Liver (tissue), 9 donors: ENCODE data around the gene FAM13B. TPM values are rescaled to one million over a fixed set of nuclear protein-coding genes. Genes with fewer than 3 reads are reported as not detected.

ENCODE experiments used
- DNase-seq: peaks from one replicate; pipeline ENCODE4 v3.0.0-alpha.2; 2017; ENCODE audit warnings: low spot score
- H3K27ac ChIP-seq, 2 donors: one replicate each; pipeline ENCODE4 v1.7.0; 2013; ENCODE audit warnings: inconsistent platforms in 2 of 2, low read length in 2 of 2, control low read depth in 1 of 2, low read depth in 1 of 2, mild to moderate bottlenecking in 1 of 2
- H3K27me3 ChIP-seq, 4 donors: one replicate each; pipeline versions ENCODE4 v1.6.1 to v1.7.0; 2013; ENCODE audit warnings: low read length in 3 of 4, inconsistent platforms in 1 of 4, mild to moderate bottlenecking in 1 of 4, moderate library complexity in 1 of 4; ENCODE audit not compliant: control insufficient read depth in 4 of 4, insufficient read depth in 4 of 4
- H3K36me3 ChIP-seq, 4 donors: one replicate each; pipeline versions ENCODE4 v1.6.1 to v1.7.0; 2013; ENCODE audit warnings: low read length in 3 of 4, mild to moderate bottlenecking in 3 of 4, low read depth in 1 of 4, moderate library complexity in 1 of 4; ENCODE audit not compliant: control insufficient read depth in 4 of 4, insufficient read depth in 3 of 4
- H3K4me1 ChIP-seq, 4 donors: one replicate each; pipeline versions ENCODE4 v1.6.1 to v1.7.0; 2013; ENCODE audit warnings: low read length in 3 of 4, mild to moderate bottlenecking in 3 of 4, moderate library complexity in 1 of 4; ENCODE audit not compliant: control insufficient read depth in 4 of 4, insufficient read depth in 4 of 4
- H3K4me3 ChIP-seq, 3 donors: one replicate each; pipeline versions ENCODE4 v1.6.1 to v1.7.0; 2013; ENCODE audit warnings: low read length in 3 of 3, control low read depth in 1 of 3, low read depth in 1 of 3, mild to moderate bottlenecking in 1 of 3
- H3K9ac ChIP-seq, 2 donors: one replicate each; pipeline ENCODE4 v1.7.0; 2013; ENCODE audit warnings: low read length in 2 of 2, mild to moderate bottlenecking in 2 of 2, moderate library complexity in 2 of 2, control low read depth in 1 of 2, low read depth in 1 of 2
- H3K9me3 ChIP-seq, 4 donors: one replicate each; pipeline versions ENCODE4 v1.6.1 to v1.7.0; 2013; ENCODE audit warnings: low read length in 3 of 4; ENCODE audit not compliant: control insufficient read depth in 4 of 4
- EGR1 ChIP-seq, 2 donors: IDR thresholded peaks; 2 replicates each; pipeline ENCODE4 v1.6.1; 2016 to 2018; ENCODE audit warnings: antibody characterized with exemption in 2 of 2, low read depth in 2 of 2
- FOXA2 ChIP-seq: IDR thresholded peaks from 2 replicates; pipeline ENCODE4 v1.6.1; 2016; ENCODE audit warnings: antibody characterized with exemption
- GABPA ChIP-seq, 2 donors: IDR thresholded peaks in 1 of 2; conservative IDR thresholded peaks in 1 of 2; 2 replicates each; pipeline ENCODE4 v1.6.1; 2016; ENCODE audit warnings: antibody characterized with exemption in 2 of 2, mild to moderate bottlenecking in 1 of 2, moderate library complexity in 1 of 2
- HNF4A ChIP-seq, 2 donors: conservative IDR thresholded peaks; 2 replicates each; pipeline ENCODE4 v1.6.1; 2016; ENCODE audit warnings: antibody characterized with exemption in 2 of 2, mild to moderate bottlenecking in 2 of 2
- HNF4G ChIP-seq: IDR thresholded peaks from 2 replicates; pipeline ENCODE4 v1.6.1; 2016; ENCODE audit warnings: antibody characterized with exemption
- NR2F2 ChIP-seq: IDR thresholded peaks from 2 replicates; pipeline ENCODE4 v1.6.1; 2016; ENCODE audit warnings: antibody characterized with exemption
- RAD21 ChIP-seq, 2 donors: IDR thresholded peaks; 2 replicates each; pipeline ENCODE4 v1.6.1; 2016; ENCODE audit warnings: antibody characterized with exemption in 2 of 2, mild to moderate bottlenecking in 2 of 2
- RXRA ChIP-seq, 2 donors: IDR thresholded peaks; 2 replicates each; pipeline ENCODE4 v1.6.1; 2017 to 2018; ENCODE audit warnings: antibody characterized with exemption in 2 of 2, mild to moderate bottlenecking in 1 of 2
- SP1 ChIP-seq: IDR thresholded peaks from 2 replicates; pipeline ENCODE4 v1.6.1; 2018; ENCODE audit warnings: antibody characterized with exemption, mild to moderate bottlenecking
- TAF1 ChIP-seq: conservative IDR thresholded peaks from 2 replicates; pipeline ENCODE4 v1.6.1; 2016; ENCODE audit warnings: antibody characterized with exemption, mild to moderate bottlenecking
- YY1 ChIP-seq: IDR thresholded peaks from 2 replicates; pipeline ENCODE4 v1.6.1; 2016; ENCODE audit warnings: antibody characterized with exemption, mild to moderate bottlenecking
- WGBS: extraction: QIAGEN DNeasy Blood & Tissue Kit; methylation state at CpG from one replicate; pipeline ENCODE4 v1.1.7; 2013; 5-methylcytosine and 5-hydroxymethylcytosine counted together
- polyA plus RNA-seq, 2 donors: library from polyadenylated mRNA; stranded (reverse) in 1 of 2; unstranded in 1 of 2; fragments of 200-250 nt in 1 of 2; fragments of >200 nt in 1 of 2; fragmentation: Nextera tagmentation in 1 of 2; extraction: Ambion mirVana in 1 of 2; gene quantifications; one replicate each; pipeline versions ENCODE4 v1.2.1 to v1.2.3, GENCODE V29; 2013 to 2015
- total RNA-seq, 2 donors: library from RNA; depleted of rRNA; stranded (reverse); fragments of >200 nt; gene quantifications; one replicate each; pipeline ENCODE4 v1.2.3, GENCODE V29; 2014
- TF ChIP-seq, protein P1 (sequence below): IDR thresholded peaks from 2 replicates; pipeline ENCODE4 v1.6.1; 2016; ENCODE audit warnings: antibody characterized with exemption
- TF ChIP-seq, protein P2 (sequence below): fragments of 150-350 bp; IDR thresholded peaks from 2 replicates; pipeline ENCODE4 v1.5.1; 2017; ENCODE audit warnings: improper control_type of control experiment, low read depth, low read length; ENCODE audit not compliant: missing input control
- TF ChIP-seq, protein P3 (sequence below): IDR thresholded peaks from 2 replicates; pipeline ENCODE4 v1.6.1; 2016; ENCODE audit warnings: antibody characterized with exemption
- TF ChIP-seq, protein P4 (sequence below): IDR thresholded peaks from 2 replicates; pipeline ENCODE4 v1.6.1; 2016; ENCODE audit warnings: antibody characterized with exemption, mild to moderate bottlenecking
- TF ChIP-seq, protein P5 (sequence below): IDR thresholded peaks from 2 replicates; pipeline ENCODE4 v1.6.1; 2016; ENCODE audit warnings: antibody characterized with exemption
- donor health status: healthy.
- donor health status: healthy.
- donor health status: healthy.
- donor health status: healthy.
- donor health status: healthy.

Gene FAM13B
- total and polyA plus RNA-seq, 4 donors, result 4.3 to 19.0 (median 10.8) TPM

DNA sequence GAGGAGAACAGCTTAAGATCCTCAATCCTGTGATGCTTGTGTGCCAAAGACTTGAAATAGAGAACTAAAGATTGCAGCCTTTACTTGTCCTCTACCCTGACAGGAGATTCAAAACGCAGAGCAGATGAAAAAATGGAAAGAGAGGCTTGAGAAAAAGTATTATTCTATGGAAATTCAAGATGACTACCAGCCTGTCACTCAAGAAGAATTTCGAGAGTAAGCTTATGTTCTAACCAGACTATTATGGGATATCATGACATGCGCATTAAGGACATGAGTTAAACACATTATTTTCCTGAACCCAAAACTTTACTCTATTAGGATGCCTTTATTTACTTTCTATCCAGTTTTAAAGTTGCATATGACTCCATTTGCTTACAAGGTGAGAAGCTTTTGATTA lies 97.2 kb downstream of the FAM13B start:
- Histone ChIP-seq H3K4me1 (no peaks in the 10 kb centered on the region), H3K27ac (no peak overlapping the region), H3K9ac (no peak overlapping the region), H3K36me3 (peaks cover 4 to 32% (median 19%) of the 10 kb centered on the region in 4 donors), H3K4me3 (no peak overlapping the region), H3K9me3 (no peaks in the 10 kb centered on the region), H3K27me3 (no peaks in the 10 kb centered on the region)
- WGBS, result 87% methylated on average over 3 of the region's 3 CpGs
- DNase-seq, result no peak
- TF ChIP-seq, protein P1, sequence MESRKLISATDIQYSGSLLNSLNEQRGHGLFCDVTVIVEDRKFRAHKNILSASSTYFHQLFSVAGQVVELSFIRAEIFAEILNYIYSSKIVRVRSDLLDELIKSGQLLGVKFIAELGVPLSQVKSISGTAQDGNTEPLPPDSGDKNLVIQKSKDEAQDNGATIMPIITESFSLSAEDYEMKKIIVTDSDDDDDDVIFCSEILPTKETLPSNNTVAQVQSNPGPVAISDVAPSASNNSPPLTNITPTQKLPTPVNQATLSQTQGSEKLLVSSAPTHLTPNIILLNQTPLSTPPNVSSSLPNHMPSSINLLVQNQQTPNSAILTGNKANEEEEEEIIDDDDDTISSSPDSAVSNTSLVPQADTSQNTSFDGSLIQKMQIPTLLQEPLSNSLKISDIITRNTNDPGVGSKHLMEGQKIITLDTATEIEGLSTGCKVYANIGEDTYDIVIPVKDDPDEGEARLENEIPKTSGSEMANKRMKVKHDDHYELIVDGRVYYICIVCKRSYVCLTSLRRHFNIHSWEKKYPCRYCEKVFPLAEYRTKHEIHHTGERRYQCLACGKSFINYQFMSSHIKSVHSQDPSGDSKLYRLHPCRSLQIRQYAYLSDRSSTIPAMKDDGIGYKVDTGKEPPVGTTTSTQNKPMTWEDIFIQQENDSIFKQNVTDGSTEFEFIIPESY, result no peak
- TF ChIP-seq, protein P2, sequence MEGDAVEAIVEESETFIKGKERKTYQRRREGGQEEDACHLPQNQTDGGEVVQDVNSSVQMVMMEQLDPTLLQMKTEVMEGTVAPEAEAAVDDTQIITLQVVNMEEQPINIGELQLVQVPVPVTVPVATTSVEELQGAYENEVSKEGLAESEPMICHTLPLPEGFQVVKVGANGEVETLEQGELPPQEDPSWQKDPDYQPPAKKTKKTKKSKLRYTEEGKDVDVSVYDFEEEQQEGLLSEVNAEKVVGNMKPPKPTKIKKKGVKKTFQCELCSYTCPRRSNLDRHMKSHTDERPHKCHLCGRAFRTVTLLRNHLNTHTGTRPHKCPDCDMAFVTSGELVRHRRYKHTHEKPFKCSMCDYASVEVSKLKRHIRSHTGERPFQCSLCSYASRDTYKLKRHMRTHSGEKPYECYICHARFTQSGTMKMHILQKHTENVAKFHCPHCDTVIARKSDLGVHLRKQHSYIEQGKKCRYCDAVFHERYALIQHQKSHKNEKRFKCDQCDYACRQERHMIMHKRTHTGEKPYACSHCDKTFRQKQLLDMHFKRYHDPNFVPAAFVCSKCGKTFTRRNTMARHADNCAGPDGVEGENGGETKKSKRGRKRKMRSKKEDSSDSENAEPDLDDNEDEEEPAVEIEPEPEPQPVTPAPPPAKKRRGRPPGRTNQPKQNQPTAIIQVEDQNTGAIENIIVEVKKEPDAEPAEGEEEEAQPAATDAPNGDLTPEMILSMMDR, result no peak
- TF ChIP-seq TAF1 (no peak), EGR1 (IDR thresholded peaks at IDR 0.05; ENCODE audit: low read depth in 2 of 2) (no peak), YY1 (no peak), RAD21 (IDR thresholded peaks at IDR 0.05) (no peak), FOXA2 (no peak), SP1 (no peak), RXRA (IDR thresholded peaks at IDR 0.05) (no peak), HNF4G (no peak), GABPA (IDR thresholded peaks at IDR 0.05 in 1 of 2, conservative IDR thresholded peaks at IDR 0.05 in 1 of 2) (no peak), HNF4A (conservative IDR thresholded peaks at IDR 0.05) (no peak)
- TF ChIP-seq, protein P3, sequence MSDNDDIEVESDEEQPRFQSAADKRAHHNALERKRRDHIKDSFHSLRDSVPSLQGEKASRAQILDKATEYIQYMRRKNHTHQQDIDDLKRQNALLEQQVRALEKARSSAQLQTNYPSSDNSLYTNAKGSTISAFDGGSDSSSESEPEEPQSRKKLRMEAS, result no peak
- TF ChIP-seq, protein P4, sequence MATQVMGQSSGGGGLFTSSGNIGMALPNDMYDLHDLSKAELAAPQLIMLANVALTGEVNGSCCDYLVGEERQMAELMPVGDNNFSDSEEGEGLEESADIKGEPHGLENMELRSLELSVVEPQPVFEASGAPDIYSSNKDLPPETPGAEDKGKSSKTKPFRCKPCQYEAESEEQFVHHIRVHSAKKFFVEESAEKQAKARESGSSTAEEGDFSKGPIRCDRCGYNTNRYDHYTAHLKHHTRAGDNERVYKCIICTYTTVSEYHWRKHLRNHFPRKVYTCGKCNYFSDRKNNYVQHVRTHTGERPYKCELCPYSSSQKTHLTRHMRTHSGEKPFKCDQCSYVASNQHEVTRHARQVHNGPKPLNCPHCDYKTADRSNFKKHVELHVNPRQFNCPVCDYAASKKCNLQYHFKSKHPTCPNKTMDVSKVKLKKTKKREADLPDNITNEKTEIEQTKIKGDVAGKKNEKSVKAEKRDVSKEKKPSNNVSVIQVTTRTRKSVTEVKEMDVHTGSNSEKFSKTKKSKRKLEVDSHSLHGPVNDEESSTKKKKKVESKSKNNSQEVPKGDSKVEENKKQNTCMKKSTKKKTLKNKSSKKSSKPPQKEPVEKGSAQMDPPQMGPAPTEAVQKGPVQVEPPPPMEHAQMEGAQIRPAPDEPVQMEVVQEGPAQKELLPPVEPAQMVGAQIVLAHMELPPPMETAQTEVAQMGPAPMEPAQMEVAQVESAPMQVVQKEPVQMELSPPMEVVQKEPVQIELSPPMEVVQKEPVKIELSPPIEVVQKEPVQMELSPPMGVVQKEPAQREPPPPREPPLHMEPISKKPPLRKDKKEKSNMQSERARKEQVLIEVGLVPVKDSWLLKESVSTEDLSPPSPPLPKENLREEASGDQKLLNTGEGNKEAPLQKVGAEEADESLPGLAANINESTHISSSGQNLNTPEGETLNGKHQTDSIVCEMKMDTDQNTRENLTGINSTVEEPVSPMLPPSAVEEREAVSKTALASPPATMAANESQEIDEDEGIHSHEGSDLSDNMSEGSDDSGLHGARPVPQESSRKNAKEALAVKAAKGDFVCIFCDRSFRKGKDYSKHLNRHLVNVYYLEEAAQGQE, result no peak
- TF ChIP-seq, protein P5, sequence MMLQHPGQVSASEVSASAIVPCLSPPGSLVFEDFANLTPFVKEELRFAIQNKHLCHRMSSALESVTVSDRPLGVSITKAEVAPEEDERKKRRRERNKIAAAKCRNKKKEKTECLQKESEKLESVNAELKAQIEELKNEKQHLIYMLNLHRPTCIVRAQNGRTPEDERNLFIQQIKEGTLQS, result no peak

DNA sequence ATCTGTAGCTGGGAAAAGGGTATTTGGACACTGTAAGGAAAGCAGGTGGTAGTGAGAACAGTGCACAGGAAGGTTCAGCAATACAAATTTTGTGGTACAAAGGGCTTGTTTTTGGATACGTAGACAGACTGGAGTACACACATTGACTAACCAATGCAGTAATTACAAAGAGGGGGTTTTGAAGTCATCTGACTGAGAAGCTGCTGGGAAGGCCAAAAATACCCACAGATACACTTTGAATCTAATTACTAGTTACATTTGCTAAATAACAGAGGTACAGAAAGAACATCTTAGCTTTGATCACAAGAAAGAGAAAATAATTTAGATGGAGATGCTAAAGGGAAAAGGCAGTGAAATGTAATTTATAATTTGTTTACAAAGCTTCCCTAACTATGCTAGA lies 97.7 kb downstream of the FAM13B start:
- Histone ChIP-seq H3K9ac (no peak overlapping the region), H3K4me1 (no peaks in the 10 kb centered on the region), H3K4me3 (no peak overlapping the region), H3K9me3 (no peaks in the 10 kb centered on the region), H3K36me3 (peaks cover 4 to 27% (median 18%) of the 10 kb centered on the region in 4 donors), H3K27ac (no peak overlapping the region), H3K27me3 (no peaks in the 10 kb centered on the region)
- TF ChIP-seq, protein P1, result no peak
- TF ChIP-seq TAF1 (no peak), EGR1 (IDR thresholded peaks at IDR 0.05; ENCODE audit: low read depth in 2 of 2) (no peak), YY1 (no peak), HNF4A (conservative IDR thresholded peaks at IDR 0.05) (no peak), HNF4G (no peak), NR2F2 (no peak), SP1 (no peak)
- TF ChIP-seq, protein P2, result no peak
- TF ChIP-seq, protein P3, result no peak
- 77% methylated on average over 1 of the region's 1 CpG for WGBS
- no peak for DNase-seq
